ENCODE measurements around the gene KCNG4. TPM values are rescaled to one million over a fixed set of nuclear protein-coding genes. Genes with fewer than 3 reads are reported as not detected.

The KCNG4 gene
- total and polyA plus RNA-seq, 4 donors, result not detected

DNA sequence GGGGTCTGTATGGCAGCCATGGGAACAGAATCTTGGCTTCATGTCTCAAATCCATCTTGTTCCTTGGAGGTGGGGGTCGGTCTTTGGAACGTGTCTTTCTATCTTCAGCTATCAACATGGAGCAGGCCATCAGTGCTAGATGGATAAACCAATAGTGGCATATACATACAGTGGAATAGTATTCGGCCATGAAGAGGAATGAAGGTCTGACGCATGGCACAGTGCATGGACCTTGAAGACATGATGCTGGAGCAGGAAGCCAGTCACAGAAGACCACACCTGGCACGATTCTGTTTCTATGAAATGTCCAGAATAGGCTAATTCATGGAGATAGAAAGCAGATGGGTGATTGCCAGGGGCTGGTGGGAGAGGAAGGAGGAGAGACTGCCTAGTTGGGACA, 7.8 kb downstream of the KCNG4 start:
- no peak overlapping the region for H3K27ac ChIP-seq (ENCODE audit: low read depth in 1 of 2, low read length in 2 of 2)
- no peak for DNase-seq (ENCODE audit: low spot score)
- 81% methylated on average over 5 of the region's 5 CpGs for WGBS

DNA sequence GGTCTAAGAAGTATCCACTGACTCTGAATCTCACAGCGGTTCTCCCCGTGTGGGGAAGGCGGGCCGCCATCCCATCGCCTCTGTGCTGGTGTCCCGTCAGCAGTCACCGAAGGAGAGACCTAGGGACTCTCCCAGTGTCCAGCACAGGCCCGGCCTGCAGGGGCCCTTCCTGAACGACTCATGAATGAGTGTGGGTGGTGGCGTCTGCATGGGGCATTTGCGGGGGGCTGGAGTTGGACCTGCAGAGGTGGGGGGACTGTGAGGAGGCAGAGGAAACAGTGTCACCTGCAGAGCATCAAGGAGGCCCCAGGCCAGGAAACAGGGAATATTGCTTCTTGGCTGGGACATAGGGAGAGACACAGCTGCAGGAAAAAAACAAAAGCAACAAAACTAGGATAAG, 10.3 kb downstream of the KCNG4 start:
- Histone ChIP-seq H3K9ac (ENCODE audit: low read depth in 1 of 2, low read length in 2 of 2) (no peak overlapping the region), H3K4me3 (ENCODE audit: low read depth in 1 of 3, low read length in 3 of 3) (no peak overlapping the region), H3K27ac (ENCODE audit: low read depth in 1 of 2, low read length in 2 of 2) (no peak overlapping the region), H3K36me3 (ENCODE audit: control insufficient read depth in 4 of 4, insufficient read depth in 3 of 4, low read depth in 1 of 4, low read length in 3 of 4) (no peaks in the 10 kb centered on the region), H3K9me3 (ENCODE audit: control insufficient read depth in 4 of 4, low read length in 3 of 4) (no peaks in the 10 kb centered on the region), H3K27me3 (ENCODE audit: control insufficient read depth in 4 of 4, insufficient read depth in 4 of 4, low read length in 3 of 4) (peaks cover 0 to 3% (median 0%) of the 10 kb centered on the region in 4 donors), H3K4me1 (ENCODE audit: control insufficient read depth in 4 of 4, insufficient read depth in 4 of 4, low read length in 3 of 4) (no peaks in the 10 kb centered on the region)
- DNase-seq (ENCODE audit: low spot score), result no peak
- WGBS, result 91% methylated on average over 11 of the region's 11 CpGs
- TF ChIP-seq GABPA (IDR thresholded peaks at IDR 0.05 in 1 of 2, conservative IDR thresholded peaks at IDR 0.05 in 1 of 2), result no peak
- no peak for TF ChIP-seq RXRA (IDR thresholded peaks at IDR 0.05)
- TF ChIP-seq YY1 (IDR thresholded peaks at IDR 0.05), result no peak
- TF ChIP-seq HNF4A (conservative IDR thresholded peaks at IDR 0.05), result no peak
- TF ChIP-seq JUND (IDR thresholded peaks at IDR 0.05), result no peak
- TF ChIP-seq, protein P1, sequence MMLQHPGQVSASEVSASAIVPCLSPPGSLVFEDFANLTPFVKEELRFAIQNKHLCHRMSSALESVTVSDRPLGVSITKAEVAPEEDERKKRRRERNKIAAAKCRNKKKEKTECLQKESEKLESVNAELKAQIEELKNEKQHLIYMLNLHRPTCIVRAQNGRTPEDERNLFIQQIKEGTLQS (IDR thresholded peaks at IDR 0.05), result no peak
- no peak for TF ChIP-seq SP1 (IDR thresholded peaks at IDR 0.05)
- TF ChIP-seq EGR1 (IDR thresholded peaks at IDR 0.05; ENCODE audit: low read depth in 2 of 2), result no peak
- TF ChIP-seq RAD21 (IDR thresholded peaks at IDR 0.05), result no peak
- no peak for TF ChIP-seq NR2F2 (IDR thresholded peaks at IDR 0.05)
- TF ChIP-seq, protein P2, sequence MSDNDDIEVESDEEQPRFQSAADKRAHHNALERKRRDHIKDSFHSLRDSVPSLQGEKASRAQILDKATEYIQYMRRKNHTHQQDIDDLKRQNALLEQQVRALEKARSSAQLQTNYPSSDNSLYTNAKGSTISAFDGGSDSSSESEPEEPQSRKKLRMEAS (IDR thresholded peaks at IDR 0.05), result no peak
- TF ChIP-seq TAF1 (conservative IDR thresholded peaks at IDR 0.05), result no peak
- TF ChIP-seq HNF4G (IDR thresholded peaks at IDR 0.05), result no peak
- TF ChIP-seq, protein P3, sequence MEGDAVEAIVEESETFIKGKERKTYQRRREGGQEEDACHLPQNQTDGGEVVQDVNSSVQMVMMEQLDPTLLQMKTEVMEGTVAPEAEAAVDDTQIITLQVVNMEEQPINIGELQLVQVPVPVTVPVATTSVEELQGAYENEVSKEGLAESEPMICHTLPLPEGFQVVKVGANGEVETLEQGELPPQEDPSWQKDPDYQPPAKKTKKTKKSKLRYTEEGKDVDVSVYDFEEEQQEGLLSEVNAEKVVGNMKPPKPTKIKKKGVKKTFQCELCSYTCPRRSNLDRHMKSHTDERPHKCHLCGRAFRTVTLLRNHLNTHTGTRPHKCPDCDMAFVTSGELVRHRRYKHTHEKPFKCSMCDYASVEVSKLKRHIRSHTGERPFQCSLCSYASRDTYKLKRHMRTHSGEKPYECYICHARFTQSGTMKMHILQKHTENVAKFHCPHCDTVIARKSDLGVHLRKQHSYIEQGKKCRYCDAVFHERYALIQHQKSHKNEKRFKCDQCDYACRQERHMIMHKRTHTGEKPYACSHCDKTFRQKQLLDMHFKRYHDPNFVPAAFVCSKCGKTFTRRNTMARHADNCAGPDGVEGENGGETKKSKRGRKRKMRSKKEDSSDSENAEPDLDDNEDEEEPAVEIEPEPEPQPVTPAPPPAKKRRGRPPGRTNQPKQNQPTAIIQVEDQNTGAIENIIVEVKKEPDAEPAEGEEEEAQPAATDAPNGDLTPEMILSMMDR (IDR thresholded peaks at IDR 0.05; ENCODE audit: low read depth, low read length, missing input control), result no peak
- TF ChIP-seq FOXA1 (IDR thresholded peaks at IDR 0.05), result no peak

More for the DNA sequence above, 7.8 kb downstream of the KCNG4 start:
- Histone ChIP-seq H3K36me3 (ENCODE audit: control insufficient read depth in 4 of 4, insufficient read depth in 3 of 4, low read depth in 1 of 4, low read length in 3 of 4) (no peaks in the 10 kb centered on the region), H3K4me1 (ENCODE audit: control insufficient read depth in 4 of 4, insufficient read depth in 4 of 4, low read length in 3 of 4) (no peaks in the 10 kb centered on the region), H3K9me3 (ENCODE audit: control insufficient read depth in 4 of 4, low read length in 3 of 4) (no peaks in the 10 kb centered on the region), H3K4me3 (ENCODE audit: low read depth in 1 of 3, low read length in 3 of 3) (no peak overlapping the region), H3K27me3 (ENCODE audit: control insufficient read depth in 4 of 4, insufficient read depth in 4 of 4, low read length in 3 of 4) (peaks cover 0 to 3% (median 0%) of the 10 kb centered on the region in 4 donors), H3K9ac (ENCODE audit: low read depth in 1 of 2, low read length in 2 of 2) (no peak overlapping the region)
- TF ChIP-seq SP1 (IDR thresholded peaks at IDR 0.05), result no peak
- TF ChIP-seq FOXA2 (IDR thresholded peaks at IDR 0.05), result no peak
- TF ChIP-seq EGR1 (IDR thresholded peaks at IDR 0.05; ENCODE audit: low read depth in 2 of 2), result no peak
- TF ChIP-seq HNF4G (IDR thresholded peaks at IDR 0.05), result no peak
- TF ChIP-seq RXRA (IDR thresholded peaks at IDR 0.05), result no peak
- TF ChIP-seq, protein P4, sequence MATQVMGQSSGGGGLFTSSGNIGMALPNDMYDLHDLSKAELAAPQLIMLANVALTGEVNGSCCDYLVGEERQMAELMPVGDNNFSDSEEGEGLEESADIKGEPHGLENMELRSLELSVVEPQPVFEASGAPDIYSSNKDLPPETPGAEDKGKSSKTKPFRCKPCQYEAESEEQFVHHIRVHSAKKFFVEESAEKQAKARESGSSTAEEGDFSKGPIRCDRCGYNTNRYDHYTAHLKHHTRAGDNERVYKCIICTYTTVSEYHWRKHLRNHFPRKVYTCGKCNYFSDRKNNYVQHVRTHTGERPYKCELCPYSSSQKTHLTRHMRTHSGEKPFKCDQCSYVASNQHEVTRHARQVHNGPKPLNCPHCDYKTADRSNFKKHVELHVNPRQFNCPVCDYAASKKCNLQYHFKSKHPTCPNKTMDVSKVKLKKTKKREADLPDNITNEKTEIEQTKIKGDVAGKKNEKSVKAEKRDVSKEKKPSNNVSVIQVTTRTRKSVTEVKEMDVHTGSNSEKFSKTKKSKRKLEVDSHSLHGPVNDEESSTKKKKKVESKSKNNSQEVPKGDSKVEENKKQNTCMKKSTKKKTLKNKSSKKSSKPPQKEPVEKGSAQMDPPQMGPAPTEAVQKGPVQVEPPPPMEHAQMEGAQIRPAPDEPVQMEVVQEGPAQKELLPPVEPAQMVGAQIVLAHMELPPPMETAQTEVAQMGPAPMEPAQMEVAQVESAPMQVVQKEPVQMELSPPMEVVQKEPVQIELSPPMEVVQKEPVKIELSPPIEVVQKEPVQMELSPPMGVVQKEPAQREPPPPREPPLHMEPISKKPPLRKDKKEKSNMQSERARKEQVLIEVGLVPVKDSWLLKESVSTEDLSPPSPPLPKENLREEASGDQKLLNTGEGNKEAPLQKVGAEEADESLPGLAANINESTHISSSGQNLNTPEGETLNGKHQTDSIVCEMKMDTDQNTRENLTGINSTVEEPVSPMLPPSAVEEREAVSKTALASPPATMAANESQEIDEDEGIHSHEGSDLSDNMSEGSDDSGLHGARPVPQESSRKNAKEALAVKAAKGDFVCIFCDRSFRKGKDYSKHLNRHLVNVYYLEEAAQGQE (IDR thresholded peaks at IDR 0.05), result no peak
- TF ChIP-seq FOXA1 (IDR thresholded peaks at IDR 0.05), result no peak
- no peak for TF ChIP-seq TAF1 (conservative IDR thresholded peaks at IDR 0.05)
- TF ChIP-seq HNF4A (conservative IDR thresholded peaks at IDR 0.05), result no peak
- TF ChIP-seq, protein P5, sequence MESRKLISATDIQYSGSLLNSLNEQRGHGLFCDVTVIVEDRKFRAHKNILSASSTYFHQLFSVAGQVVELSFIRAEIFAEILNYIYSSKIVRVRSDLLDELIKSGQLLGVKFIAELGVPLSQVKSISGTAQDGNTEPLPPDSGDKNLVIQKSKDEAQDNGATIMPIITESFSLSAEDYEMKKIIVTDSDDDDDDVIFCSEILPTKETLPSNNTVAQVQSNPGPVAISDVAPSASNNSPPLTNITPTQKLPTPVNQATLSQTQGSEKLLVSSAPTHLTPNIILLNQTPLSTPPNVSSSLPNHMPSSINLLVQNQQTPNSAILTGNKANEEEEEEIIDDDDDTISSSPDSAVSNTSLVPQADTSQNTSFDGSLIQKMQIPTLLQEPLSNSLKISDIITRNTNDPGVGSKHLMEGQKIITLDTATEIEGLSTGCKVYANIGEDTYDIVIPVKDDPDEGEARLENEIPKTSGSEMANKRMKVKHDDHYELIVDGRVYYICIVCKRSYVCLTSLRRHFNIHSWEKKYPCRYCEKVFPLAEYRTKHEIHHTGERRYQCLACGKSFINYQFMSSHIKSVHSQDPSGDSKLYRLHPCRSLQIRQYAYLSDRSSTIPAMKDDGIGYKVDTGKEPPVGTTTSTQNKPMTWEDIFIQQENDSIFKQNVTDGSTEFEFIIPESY (IDR thresholded peaks at IDR 0.05), result no peak
- TF ChIP-seq, protein P2 (IDR thresholded peaks at IDR 0.05), result no peak
- no peak for TF ChIP-seq YY1 (IDR thresholded peaks at IDR 0.05)

Data from liver (tissue), 9 donors.